A172 (cell line): ENCODE data around the gene BBOX1. TPM values are rescaled to one million over a fixed set of nuclear protein-coding genes. Genes with fewer than 3 reads are reported as not detected.

Experiments
- DNase-seq: peaks from one replicate; pipeline ENCODE4 v3.0.0-alpha.2; 2015; ENCODE audit warnings: low spot score
- total RNA-seq: library from RNA; depleted of rRNA; stranded (reverse); fragments of >200 nt; shearing (Covaris generic); gene quantifications from 2 replicates; pipeline ENCODE4 v1.2.3, GENCODE V29; 2014

The BBOX1 gene
- total RNA-seq, 1 experiment from 2014 or later: not detected

GRCh38 chr11:27025312-27025955 is 15.2 kb upstream of the BBOX1 start:
- no peak for DNase-seq

DNA sequence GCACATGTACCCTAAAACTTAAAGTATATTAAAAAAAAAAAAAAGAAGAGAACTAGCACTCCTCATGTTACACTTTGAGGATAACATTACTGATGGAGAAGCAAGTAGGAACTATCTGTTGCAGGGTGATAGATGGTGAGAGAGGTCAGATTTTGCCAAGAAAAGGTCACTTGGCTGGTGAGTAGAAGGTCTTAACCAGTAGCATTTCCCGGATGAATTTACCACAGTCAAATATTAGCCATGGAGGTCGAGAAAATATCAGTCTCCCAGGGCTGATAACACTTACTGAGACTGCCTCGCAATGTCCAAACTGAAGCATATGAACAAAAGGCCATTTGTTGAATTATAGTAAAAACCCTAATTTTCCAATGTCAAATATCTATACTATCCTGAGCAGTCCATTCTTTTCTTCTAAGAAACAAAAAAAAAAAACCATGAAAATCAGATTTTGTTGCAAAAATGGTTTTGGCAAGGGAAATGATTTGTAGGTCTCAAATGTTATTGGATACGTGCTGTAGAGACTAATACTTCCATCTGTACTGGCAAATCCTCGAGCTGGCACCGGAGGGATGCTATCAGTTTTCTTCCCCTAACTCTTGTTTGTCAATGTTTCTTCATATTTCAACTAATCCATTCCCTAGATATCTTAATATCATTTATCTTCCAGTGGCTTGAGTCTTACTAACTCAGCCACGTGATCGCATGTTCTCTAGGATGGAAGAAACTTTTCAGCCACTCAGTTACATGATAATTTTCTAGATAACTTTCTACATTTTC is 14.5 kb upstream of the BBOX1 start:
- no peak for DNase-seq

GRCh38 chr11:27028561-27028965 is 12.1 kb upstream of the BBOX1 start:
- DNase-seq: no peak

DNA sequence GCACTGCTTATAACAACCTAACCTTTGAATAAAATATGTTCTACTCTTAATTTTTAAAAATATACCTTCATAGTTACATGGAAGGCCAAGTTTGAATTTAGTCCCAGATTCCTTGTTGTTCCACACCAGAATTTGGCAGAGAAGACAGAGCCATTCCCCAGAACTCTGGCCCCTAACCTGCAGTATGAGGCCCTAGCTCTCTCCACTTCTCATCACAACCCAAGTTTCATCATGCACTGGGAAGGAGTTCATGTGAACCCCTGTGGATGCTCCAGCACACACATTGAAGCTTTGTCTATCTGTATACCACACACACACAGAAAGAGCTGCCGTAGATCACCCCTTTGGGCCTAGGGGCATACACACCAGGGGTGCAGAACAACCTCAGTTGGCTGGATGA is 10.6 kb upstream of the BBOX1 start:
- no peak for DNase-seq

GRCh38 chr11:27031754-27032153 is 8.9 kb upstream of the BBOX1 start:
- no peak for DNase-seq

GRCh38 chr11:27039873-27040272 is 742 bp upstream of the BBOX1 start:
- DNase-seq: no peak

DNA sequence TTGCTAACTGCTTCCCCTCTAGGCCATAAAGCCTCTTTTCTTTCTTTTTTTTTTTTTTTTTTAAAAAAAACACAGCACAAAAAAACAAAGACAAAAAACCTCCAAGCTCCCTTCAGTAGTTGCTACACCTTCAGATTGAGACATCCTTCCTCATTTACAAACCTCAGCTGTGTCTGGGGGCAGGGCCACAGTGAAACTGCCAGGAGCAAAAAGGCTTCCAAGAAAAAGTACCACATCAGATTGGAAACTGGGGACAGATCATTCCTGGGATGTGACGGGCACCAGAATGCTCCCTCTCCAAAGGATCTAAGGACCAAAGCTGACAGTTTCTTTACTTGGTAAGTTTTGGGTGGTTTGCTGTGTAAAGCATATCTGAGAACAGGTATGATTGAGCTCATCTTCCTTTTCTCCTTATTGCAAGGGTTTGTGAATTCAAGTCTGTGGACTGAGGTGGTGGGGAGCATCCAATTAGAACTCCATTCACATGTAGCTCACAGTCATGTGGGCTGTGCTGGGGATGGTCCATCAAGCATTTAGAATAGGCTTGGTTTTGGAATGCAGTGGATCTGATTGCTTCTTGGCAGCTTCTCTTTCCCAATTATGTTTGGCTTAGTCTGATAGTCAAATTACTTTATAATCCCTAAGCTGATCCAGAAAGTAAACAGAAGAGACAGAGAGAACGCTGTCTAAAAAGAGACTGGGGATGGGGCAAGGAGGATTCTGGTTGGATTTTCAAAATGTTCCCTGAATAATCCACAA is 705 bp downstream of the BBOX1 start:
- DNase-seq: no peak

- DNase-seq: no peak
Observed at GRCh38 chr11:27046956-27047355, 6.3 kb downstream of the BBOX1 start.

DNA sequence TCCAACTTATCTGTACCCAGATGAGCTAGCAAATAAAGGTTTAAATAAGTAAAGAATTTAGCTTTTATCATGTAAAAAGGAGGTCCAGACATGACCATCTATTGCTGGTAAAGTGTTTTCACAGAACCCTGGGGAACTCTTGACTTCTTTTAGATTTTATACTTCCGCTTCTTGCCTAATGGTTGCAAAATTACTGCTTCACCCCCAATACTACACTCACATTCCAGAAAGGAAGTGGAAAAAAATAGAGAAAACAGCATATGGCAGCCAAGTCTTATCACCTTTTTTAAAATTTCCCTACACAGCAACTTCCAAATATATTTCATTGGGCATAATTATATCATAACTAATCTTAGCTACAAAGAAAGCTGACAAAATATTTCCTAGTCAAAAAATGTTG is 12.1 kb downstream of the BBOX1 start:
- DNase-seq: no peak

DNA sequence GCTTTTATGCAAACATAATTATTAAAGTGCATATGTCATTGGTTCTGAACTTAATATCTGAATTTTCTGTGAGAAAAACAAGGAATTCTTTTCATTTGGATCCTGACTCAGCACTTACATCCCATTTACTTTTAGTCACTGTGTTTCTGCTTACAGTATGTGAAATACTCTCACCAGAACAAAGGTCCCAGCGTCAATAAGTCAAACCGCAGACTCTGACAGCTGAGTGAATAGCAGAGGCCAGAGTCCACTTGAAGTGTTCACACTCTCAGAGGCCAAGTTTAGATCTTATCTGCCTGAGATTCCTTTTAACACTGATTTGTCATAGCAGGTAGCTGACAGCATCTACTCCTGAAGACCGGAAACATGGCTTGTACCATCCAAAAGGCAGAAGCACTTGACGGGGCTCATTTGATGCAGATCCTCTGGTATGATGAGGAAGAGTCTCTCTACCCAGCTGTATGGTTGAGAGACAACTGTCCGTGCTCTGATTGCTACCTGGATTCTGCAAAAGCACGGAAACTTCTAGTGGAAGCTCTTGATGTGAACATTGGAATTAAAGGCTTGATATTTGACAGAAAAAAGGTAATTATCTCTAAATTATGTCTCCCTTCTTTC is 14.6 kb downstream of the BBOX1 start:
- DNase-seq: peak; percentile 73

GRCh38 chr11:27057091-27057780 is 16.6 kb downstream of the BBOX1 start:
- no peak for DNase-seq

- no peak for DNase-seq
Observed at GRCh38 chr11:27058456-27058855, 17.8 kb downstream of the BBOX1 start.

DNA sequence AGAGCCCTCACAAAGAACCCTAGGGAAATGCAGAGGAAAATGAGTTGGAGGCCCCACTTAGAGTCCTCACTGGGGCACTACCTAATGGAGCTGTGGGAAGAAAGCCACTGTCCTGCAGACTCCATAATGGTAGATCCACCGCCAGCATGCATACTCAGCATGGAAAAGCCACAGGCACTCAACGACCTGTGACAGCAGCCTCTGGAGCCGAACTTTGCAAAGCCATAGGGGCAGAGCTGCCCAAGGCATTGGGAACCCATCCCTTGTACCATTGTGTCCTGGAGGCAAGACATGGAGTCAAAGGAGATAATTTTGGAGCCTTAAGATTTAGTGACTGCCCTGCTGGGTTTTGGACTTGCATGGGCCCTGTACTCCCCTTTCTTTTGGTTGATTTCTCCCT is 18.8 kb downstream of the BBOX1 start:
- no peak for DNase-seq

- no peak for DNase-seq
Observed at GRCh38 chr11:27060816-27061460, 20.3 kb downstream of the BBOX1 start.

DNA sequence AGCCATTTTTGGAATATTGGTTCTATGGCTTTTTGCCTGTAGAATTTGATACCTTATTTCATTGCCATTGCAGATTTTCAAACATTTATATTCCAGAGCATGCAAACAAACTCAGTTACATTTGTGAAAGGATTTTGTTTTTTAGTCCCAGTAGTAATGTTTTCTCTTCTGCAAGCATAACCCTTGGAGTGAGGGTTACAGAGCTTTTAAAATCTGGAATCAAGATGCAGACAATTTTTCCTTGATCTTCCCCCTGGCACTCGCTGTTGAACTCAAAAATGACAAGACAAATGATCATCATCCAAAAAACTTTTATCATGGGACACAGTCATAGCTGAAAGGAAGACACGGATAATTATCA is 20.8 kb downstream of the BBOX1 start:
- no peak for DNase-seq

DNA sequence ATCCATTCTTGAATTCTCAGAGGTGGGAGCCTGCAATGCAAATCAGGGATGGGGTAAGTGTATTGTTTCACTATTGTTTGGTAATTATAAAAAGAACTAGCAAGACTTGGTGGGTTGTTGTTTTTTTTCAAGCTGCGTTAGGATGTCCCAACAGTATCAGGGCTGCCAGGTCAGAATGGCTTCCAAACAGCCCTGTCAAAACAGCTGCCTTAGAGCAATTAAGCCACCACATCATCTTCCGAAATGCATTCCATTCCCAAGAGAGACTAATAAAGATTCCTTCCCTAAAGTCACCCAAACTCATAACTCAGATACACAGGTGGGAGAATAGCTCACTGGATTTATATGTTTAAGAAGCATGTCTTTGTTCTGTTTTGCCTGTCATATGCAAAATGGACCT is 23.5 kb downstream of the BBOX1 start:
- no peak for DNase-seq

DNA sequence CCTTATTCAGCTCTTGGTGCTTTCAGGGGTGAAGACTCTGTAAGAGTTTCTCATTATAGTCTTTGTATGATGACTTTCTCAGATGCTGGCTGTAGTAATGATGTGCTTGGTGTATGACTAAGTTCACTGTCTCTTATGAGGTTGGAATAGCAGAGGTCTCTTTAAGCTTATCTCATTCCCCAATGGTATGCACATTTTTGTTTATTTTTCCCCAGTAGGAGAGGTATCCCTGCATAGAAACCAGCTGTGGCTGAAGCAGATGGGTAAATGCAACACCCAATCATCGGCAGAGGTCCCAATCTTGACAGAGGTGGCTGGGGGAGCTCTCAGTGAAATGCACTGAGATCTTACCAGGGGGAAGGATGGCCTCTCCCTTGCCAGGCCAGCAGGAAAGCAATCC is 34.6 kb downstream of the BBOX1 start:
- DNase-seq: no peak

DNA sequence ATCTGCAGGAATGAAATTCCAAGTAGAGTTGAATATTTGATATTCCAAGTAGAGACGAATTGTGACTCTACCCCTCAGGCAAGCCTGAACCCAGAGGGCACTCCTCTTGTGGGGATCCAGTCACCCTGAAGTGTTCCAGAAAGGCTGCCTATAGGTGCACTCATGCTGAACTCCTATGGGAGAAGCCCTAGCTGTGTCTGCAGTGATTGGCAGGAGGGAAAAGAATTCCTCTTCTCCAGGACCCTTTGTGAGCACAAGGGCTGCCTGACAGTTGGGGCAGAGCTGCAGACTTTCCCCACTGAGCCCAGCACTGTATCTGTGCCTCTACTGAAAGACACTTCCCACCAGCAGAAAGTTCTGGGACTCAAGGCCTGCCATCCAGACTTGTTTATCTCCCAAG is 35.0 kb downstream of the BBOX1 start:
- DNase-seq: no peak

GRCh38 chr11:27076121-27076589 is 35.5 kb downstream of the BBOX1 start:
- no peak for DNase-seq

GRCh38 chr11:27081056-27081455 is 40.4 kb downstream of the BBOX1 start:
- no peak for DNase-seq

- no peak for DNase-seq
Observed at GRCh38 chr11:27083241-27083640, 42.6 kb downstream of the BBOX1 start.
